HG03066 (cell line): ENCODE results near the gene TMEM151B.

Experiments used
- ATAC-seq: cut with Tn5 transposase; IDR thresholded peaks from one replicate; pipeline ENCODE4 v1.9.1; 2021; ENCODE audit warnings: low read depth; ENCODE audit not compliant: unreplicated experiment

The TMEM151B gene

GRCh38 chr6:44250067-44250717 lies 20.1 kb upstream of the TMEM151B start:
- ATAC-seq: no peak

DNA sequence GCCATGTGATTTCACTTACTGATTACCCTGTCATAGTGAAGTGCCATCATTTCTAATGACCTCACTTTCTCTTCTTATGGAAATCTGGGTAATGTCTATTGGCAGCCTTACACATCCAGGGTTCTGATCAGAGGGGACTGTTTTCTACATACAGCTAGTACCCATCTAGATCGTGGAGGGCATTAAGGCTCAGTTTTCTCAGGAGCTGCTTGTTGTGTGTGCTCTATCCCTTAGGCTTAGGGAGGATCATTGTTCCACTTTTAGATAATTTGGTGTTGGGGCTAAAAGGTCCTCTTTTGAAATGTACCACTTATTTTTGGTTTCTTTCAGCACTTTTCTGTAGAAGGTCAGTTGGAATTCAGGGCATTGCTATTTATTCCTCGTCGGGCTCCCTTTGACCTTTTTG lies 19.5 kb upstream of the TMEM151B start:
- ATAC-seq: no peak

DNA sequence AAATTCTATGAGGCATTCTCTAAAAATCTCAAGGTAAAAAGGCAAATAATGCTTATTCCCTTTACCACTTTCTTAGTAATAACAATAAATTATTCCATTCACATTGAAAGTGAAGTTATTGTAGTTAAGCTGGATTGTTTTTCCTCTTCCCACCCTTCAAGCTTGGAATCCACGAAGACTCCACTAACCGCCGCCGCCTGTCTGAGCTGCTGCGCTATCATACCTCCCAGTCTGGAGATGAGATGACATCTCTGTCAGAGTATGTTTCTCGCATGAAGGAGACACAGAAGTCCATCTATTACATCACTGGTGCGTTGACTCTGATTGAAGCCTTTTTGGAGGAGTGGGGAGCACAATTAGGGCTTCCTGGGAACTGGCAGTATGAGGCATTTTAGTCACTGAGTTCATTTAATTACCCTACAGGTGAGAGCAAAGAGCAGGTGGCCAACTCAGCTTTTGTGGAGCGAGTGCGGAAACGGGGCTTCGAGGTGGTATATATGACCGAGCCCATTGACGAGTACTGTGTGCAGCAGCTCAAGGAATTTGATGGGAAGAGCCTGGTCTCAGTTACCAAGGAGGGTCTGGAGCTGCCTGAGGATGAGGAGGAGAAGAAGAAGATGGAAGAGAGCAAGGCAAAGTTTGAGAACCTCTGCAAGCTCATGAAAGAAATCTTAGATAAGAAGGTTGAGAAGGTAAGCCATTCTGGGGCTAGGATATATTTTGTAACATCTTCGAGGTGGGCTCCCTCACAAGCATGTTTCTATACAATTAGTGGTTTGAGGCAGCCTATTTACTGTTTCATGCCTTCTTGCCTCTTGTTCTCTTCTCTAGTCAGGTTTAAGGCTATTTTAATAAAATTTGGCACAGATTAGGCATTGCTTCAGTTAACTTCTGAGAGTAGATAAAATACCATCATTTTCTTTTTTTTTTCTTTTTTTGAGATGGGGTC lies 18.4 kb upstream of the TMEM151B start:
- no peak for ATAC-seq

DNA sequence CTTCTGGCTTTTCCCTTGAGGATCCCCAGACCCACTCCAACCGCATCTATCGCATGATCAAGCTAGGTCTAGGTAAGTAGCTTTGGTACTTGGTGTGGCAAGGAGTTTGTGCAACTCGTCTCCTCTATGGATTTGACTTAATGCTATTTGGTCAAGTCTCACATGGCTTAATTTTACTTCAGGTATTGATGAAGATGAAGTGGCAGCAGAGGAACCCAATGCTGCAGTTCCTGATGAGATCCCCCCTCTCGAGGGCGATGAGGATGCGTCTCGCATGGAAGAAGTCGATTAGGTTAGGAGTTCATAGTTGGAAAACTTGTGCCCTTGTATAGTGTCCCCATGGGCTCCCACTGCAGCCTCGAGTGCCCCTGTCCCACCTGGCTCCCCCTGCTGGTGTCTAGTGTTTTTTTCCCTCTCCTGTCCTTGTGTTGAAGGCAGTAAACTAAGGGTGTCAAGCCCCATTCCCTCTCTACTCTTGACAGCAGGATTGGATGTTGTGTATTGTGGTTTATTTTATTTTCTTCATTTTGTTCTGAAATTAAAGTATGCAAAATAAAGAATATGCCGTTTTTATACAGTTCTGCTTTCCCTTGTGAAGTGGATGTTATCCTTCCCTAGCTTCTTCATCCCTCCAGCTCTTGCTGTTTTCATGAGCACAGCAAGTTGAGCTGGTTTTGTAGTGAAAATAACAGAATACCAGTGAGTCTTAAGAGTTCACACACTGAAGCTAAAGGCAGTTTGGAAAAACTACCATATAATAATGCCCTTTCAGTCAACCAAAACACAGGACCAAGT lies 16.7 kb upstream of the TMEM151B start:
- ATAC-seq: no peak

DNA sequence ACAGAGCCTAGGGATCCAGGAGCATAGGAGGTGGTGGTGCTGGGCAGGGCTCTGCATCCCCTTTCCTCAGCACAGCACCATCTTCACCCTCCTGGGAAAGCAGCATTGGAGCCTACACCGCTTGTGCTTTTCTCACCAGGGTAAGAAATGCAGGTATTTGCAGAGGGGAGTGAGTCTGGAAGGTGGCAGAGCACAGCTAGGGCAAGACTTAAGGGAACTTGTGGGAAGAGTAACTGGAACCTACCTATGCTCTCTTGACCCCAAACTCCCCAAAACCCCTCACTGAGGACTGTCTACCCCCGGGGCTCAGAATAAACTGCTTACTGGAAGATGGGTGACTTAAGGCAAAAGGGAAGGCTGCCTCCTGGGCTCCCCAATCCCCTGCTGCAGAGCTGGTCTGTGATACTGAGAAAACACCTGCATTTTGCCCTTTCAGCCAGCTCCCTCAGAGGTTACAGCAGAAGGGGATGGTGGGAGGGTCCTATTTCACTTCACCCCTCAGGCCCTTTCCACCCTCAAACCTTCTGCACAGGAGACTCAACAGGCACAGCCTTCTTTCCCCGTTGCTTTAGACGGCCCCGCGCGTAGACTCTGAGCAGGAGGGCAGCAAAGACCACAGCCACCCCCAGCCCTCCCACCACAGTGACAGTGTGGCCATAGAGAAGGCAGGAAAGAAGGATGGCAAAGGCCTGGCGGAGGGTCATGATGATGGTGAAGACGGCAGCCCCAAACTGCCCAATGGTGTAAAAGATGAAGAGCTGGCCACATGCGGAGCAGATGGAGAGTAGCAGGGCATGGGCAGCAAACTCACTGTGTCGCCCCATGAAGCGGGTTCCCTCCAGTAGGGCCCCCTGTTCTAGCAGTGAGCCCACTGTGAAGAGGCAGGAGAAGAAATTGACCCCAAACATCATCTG lies 15.8 kb upstream of the TMEM151B start:
- ATAC-seq: no peak

DNA sequence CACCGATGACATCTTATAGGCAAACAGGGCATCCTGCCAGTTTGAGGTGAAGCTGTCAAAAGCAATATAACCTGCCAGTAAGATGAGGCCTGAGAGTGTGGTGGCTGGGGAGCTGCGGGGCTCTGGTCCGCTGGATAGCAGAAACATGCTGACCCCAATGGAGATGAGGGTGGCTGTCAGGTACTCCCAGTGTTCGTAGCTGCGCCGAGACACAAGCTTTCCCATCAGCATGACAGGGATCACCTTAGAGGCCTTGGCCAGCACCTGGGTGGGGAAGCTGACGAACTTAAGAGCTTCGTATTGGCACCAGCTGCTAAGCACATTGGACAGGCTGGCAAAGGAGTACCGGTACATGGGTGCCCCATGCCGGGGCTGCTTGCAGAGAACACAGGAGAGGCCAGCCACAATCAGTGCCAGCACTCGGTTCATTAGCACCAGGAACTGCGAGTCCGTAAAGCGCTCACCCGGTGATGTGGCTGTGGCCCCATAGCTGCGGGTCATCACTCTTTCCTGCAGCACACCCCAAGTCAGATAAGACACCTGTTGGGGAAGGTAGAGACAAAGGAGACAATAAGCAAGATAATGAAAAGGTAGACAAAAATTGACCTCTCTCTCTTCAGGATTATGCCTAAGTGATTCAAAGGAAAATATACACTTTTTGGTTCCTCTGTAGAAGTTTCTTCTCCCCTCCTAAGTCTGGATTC lies 15.0 kb upstream of the TMEM151B start:
- no peak for ATAC-seq

- no peak for ATAC-seq
Observed at GRCh38 chr6:44255871-44256774, 14.1 kb upstream of the TMEM151B start.

DNA sequence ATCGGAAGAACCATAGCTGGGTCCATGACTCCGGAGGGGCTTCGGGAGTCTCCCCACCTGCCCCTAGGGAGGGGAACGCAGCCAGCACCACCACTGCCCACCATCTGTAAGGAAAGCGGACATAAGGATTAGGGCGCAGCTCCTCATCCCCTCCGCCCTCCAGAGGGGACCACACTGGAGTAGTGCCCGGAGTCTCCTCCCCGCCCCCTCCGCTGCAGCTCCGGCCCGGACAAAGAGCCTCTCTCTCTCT lies 13.6 kb upstream of the TMEM151B start:
- ATAC-seq: no peak

DNA sequence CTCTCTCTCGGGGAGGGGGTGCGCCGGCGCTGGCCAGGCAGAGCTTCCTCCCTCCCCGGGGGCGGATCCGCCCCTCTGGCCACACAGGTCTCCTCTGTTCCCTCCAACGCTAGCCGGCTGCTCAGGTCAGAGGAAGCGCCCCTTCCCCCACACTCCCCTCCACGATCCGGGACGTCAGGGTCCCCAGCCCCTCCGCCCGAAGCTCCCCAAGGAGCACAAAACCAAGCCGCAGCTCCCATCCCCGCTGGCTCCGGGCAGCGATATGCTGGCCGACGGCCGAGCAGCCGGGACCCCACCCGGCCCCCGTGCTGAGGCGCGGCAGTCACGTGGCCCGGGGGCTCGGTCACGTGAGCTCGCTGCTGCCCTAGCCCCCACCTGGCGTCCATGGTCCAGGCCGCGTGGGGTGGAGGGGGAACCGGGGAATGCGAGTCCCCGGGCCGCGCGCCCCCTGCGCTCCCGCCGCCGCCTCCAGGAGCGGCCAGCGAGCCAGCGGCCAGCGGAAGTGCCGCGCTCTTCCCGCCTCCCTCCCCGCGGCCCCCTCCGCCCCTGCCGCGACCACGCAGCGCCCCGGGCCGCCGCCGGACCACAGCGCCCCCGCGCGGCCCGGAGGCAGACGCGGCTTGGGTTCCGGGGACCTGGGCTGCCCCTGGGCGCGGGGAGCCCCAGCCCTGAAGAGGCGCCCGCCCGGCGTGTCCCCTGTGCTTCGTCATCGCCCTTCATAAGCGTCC lies 13.1 kb upstream of the TMEM151B start, which contains the start of gene SLC35B2:
TSS of gene SLC35B2 (minus strand) at position 504 of the 728 bp plus-strand sequence. CDS start at position 386, 118 bp downstream.
- peak; percentile 42 for ATAC-seq

DNA sequence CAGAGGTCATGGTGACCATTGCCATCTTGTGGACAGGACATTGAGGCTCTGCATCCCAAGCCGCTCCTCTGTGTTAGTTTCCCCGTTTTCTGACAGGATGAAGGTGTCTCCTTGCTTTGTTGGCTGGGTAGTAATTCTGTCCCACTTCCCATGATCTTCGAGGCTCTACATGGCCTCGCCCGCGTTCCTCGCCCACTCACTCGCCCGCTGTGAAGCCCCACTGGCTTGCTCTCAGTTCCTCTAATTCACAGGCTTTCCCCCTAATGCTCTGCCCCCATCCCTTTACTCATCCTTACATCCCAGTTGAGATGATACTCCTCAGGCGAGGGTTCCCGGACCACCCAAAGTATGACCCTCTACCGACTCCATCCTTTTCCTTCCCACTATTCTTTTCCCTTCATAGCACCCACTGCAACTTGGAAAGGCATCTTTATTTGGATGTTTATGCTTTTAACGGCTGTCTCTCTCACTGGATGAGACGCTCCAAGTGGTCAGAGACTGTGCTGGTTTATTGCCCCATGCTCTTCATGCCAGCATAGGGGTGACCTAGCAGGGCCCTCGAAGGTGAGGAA lies 12.4 kb upstream of the TMEM151B start:
- peak; percentile 21 for ATAC-seq

- no peak for ATAC-seq
Observed at GRCh38 chr6:44258325-44258863, 11.9 kb upstream of the TMEM151B start.

DNA sequence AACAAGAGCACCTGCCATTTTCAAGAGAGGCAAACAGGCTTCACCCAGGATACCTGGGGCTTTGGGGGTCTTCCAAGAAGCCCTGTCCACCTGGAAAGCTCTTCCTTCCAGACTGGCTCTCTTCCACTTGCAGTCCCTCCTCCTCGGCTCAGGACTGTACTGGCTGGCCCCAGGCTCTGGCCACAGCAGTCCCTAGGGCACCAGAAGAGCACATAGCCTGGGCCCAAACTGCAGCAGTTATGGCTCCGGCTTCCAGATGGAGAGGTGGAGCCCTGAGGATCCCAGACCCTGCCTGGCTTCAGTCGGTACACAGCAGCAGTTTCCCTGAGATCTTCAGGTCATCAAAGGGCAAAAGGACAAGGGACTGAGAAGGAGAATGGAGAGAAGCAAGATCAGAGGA lies 11.3 kb upstream of the TMEM151B start:
- no peak for ATAC-seq

DNA sequence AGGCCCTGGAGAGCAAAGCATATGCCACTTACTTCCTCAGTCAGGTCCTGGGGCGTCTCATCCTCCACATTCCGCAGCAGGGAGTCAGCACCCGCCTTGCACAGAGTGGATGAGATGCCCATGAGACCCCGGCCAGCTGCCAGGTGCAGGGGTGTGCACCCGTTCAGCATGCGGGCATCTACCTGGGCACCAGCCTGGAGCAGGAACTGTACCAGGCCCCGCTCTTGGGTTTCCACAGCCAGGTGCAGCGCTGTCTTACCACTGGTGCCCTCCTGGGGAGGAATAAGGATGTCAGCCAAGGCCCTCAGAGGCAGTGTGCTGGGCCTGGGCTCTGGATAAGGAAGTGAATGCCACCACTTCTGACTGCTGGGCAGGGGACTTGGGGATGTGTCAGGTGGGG lies 10.2 kb upstream of the TMEM151B start:
- no peak for ATAC-seq

DNA sequence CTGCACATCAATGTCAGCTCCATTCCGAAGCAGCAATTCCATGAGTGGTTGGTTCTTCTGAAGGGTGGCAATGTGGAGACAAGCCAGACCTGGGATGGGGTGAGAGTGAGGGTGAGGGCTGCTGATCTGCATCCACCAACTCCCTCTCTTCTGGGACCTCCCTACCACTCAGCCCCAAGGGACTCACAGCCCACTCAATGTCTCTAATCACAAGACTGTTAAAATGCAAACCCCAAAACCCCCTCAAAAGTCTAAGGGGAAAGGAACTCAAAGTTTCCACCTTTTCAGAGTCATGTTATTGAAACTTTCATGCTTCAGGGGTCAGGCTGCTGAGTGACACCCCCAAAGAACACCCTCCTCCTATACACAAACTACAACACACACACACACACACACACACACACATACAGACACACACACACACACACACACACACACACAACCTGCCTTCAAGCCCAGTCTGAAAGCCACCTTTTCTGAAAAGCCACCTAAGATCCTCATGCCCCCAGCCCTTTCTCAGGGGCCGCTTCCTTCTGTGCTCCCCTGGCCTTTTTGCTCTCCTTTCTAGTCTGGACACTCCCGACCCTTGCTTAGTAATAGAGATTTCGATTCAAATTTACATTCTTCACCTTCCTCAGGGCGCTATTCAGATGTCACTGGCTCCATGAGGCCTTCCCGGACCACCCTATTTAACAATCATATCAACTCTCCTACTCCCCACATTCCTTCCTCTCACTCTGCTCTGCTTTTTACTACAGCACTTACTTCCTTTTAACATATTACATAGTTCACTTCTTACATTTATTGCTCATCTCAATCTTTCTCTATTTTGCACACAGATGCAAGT lies 9.6 kb upstream of the TMEM151B start:
- no peak for ATAC-seq

DNA sequence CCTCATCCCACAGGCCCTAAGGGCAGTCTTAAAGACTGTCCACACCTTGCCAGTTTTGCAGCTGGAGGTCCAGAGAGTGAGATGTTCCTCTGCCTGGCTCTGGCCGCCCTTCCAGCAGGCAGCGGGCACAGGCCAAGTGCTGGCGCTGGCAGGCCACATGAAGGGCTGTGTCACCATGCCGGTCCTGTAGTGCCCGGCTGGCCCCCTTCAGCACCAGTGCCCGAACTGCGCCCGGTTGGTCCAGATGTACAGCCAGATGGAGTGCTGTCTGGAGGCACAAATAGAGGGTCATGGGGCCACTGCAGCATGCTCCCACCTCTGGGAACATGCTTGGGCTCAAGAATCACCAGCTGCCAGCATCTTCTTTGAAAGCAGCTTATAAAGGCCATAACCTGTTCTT lies 8.7 kb upstream of the TMEM151B start:
- ATAC-seq: no peak
